Erythroblast (primary cell): ENCODE data around the gene DNMT3L.

ENCODE experiments used
- GATA1 ChIP-seq: IDR thresholded peaks from 2 replicates; pipeline ENCODE4 v1.6.1; 2011; ENCODE audit warnings: low read depth, mild to moderate bottlenecking, control low read depth, low read length, moderate library complexity
- POLR2A ChIP-seq: IDR thresholded peaks from 2 replicates; pipeline ENCODE4 v1.6.1; 2011; ENCODE audit warnings: mild to moderate bottlenecking, low read length

DNA sequence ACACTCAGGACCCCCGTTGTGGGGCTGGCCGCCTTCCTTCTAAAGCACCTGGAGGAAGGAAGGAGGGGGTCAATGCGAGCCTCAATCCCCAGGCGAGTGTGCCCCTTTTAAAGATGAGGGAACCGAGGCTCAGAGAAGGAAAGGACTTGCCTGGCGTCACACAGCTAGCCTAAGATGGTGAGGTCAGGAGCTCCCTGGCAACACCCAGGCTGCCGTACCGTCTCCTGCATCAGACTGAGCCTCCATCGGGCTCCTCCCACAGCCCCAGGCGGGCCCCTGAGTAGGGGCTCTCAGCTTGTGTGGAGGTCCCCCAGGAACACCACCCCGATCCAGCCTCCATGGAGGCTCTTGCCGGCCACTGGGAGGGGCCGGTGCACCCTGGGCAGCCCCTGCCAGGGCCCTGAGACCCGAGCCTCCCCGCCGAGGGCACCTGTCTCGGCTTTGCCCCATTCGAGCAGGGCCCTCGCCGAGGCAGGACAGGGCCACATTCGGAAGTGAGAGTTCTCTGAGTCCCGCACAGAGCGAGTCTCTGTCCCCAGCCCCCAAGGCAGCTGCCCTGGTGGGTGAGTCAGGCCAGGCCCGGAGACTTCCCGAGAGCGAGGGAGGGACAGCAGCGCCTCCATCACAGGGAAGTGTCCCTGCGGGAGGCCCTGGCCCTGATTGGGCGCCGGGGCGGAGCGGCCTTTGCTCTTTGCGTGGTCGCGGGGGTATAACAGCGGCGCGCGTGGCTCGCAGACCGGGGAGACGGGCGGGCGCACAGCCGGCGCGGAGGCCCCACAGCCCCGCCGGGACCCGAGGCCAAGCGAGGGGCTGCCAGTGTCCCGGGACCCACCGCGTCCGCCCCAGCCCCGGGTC lies 23.7 kb upstream of the DNMT3L start, which contains the start of gene AIRE:
- no peak for TF ChIP-seq POLR2A
- TF ChIP-seq GATA1 = no peak
